PC-3 (cell line): ENCODE results near the gene SCAPER. TPM values are rescaled to one million over a fixed set of nuclear protein-coding genes. Genes with fewer than 3 reads are reported as not detected.
"Not testable (repeated sequence)": the region's sequence is repeated elsewhere in the genome, so short reads cannot be mapped to it uniquely, and the experiment has no call there.

Experiments
- ATAC-seq: fragments of 200-7000 bp; cut with Tn5 transposase; 2 replicates; pipeline ENCODE4 v1.9.1; 2020; ENCODE audit warnings: mild to moderate bottlenecking, moderate library complexity
- BruUV-seq: library from RNA; stranded (reverse); fragments of 400-500 nt; replicated peaks from 2 replicates; lab custom pipeline; 2021; lab: Mats Ljungman, UMichigan
- CTCF ChIA-PET: fragments of 300-600 bp; sonication (Branson Sonifier 250); formaldehyde crosslinking; loops from one replicate; lab custom pipeline; 2022; ENCODE audit warnings: antibody characterized with exemption; lab: Charles Lee
- POLR2A ChIA-PET: fragments of 300-600 bp; sonication (Branson Sonifier 250); formaldehyde crosslinking; loops from one replicate; lab custom pipeline; 2022; ENCODE audit warnings: antibody characterized with exemption; ENCODE audit not compliant: unreplicated experiment; lab: Charles Lee
- DNase-seq: peaks from one replicate; pipeline ENCODE4 v3.0.0-alpha.2; 2015
- H2AFZ ChIP-seq: fragments of 300-600 bp; sonication (generic); 2 replicates; pipeline ENCODE4 v1.6.0; 2016; ENCODE audit warnings: antibody characterized with exemption, low read length
- H3F3A ChIP-seq: fragments of 300-600 bp; sonication (generic); one replicate; pipeline ENCODE4 v1.6.0; 2017; ENCODE audit warnings: antibody characterized with exemption, low read length, control low read depth, mild to moderate bottlenecking; ENCODE audit not compliant: unreplicated experiment
- H3K27ac ChIP-seq: fragments of 300-600 bp; sonication (generic); 2 replicates; pipeline ENCODE4 v1.5.1; 2016; ENCODE audit warnings: mild to moderate bottlenecking, low read length
- H3K27me3 ChIP-seq: fragments of 300-600 bp; sonication (generic); 2 replicates; pipeline ENCODE4 v1.6.1; 2016; ENCODE audit warnings: low read length, mixed read lengths
- H3K36me3 ChIP-seq: fragments of 300-600 bp; sonication (generic); 2 replicates; pipeline ENCODE4 v1.6.1; 2016; ENCODE audit warnings: low read depth, mixed run types, low read length, mixed read lengths
- H3K4me1 ChIP-seq: fragments of 300-600 bp; sonication (generic); 2 replicates; pipeline ENCODE4 v1.5.1; 2016; ENCODE audit warnings: low read length; ENCODE audit not compliant: insufficient read depth
- H3K4me2 ChIP-seq: fragments of 300-600 bp; sonication (generic); 2 replicates; pipeline ENCODE4 v1.6.0; 2016; ENCODE audit warnings: low read length
- H3K4me3 ChIP-seq: fragments of 300-600 bp; sonication (generic); 2 replicates; pipeline ENCODE4 v1.5.1; 2016; ENCODE audit warnings: mild to moderate bottlenecking, low read length, mixed read lengths
- H3K79me2 ChIP-seq: fragments of 300-600 bp; sonication (generic); 2 replicates; pipeline ENCODE4 v1.6.1; 2017; ENCODE audit warnings: low read length, mixed read lengths
- H3K9ac ChIP-seq: fragments of 300-600 bp; sonication (generic); 2 replicates; pipeline ENCODE4 v1.6.0; 2016; ENCODE audit warnings: mild to moderate bottlenecking, low read length
- H3K9me2 ChIP-seq: fragments of 300-600 bp; sonication (generic); replicated peaks from 2 replicates; pipeline ENCODE4 v1.6.1; 2016; ENCODE audit warnings: mixed run types, low read length, mixed read lengths
- H3K9me3 ChIP-seq: fragments of 300-600 bp; sonication (generic); 2 replicates; pipeline ENCODE4 v1.6.1; 2016; ENCODE audit warnings: low read length, mixed read lengths
- H4K20me1 ChIP-seq: fragments of 300-600 bp; sonication (generic); 2 replicates; pipeline ENCODE4 v1.6.1; 2016; ENCODE audit warnings: low read length, mixed read lengths
- CTCF ChIP-seq: fragments of 300-600 bp; sonication (generic); conservative IDR thresholded peaks from 2 replicates; pipeline ENCODE4 v1.5.1; 2017; ENCODE audit warnings: antibody characterized with exemption, low read depth, mild to moderate bottlenecking, low read length
- EZH2 ChIP-seq: fragments of 300-600 bp; sonication (generic); IDR thresholded peaks from one replicate; pipeline ENCODE4 v1.6.1; 2017; ENCODE audit warnings: antibody characterized with exemption, mild to moderate bottlenecking, low read length; ENCODE audit not compliant: unreplicated experiment
- EZH2phosphoT487 ChIP-seq: fragments of 300-600 bp; sonication (generic); IDR thresholded peaks from 2 replicates; pipeline ENCODE4 v1.6.1; 2018; ENCODE audit warnings: mild to moderate bottlenecking, antibody characterized with exemption, low read length, borderline replicate concordance
- intact Hi-C: fragments of 100-400 bp; cut with micrococcal nuclease; formaldehyde crosslinking; loops from 2 replicates; pipeline ENCODE4 v1.9.0; 2023
- total RNA-seq: library from RNA; depleted of rRNA; stranded (reverse); fragments of >200 nt; gene quantifications from 2 replicates; pipeline ENCODE4 v1.2.3, GENCODE V29; 2014

Gene SCAPER
- total RNA-seq, 1 experiment from 2014 or later: 6.0 TPM

GRCh38 chr15:76503804-76504203 lies 401.3 kb downstream of the SCAPER start:
- Histone ChIP-seq H3K4me3 (no peak overlapping the region), H3K27ac (no peak overlapping the region), H3F3A (no peaks in the 10 kb centered on the region), H3K79me2 (no peaks in the 10 kb centered on the region), H3K36me3 (no peaks in the 10 kb centered on the region), H3K27me3 (no peaks in the 10 kb centered on the region), H3K4me1 (no peaks in the 10 kb centered on the region), H3K9me2 (no peaks in the 10 kb centered on the region), H4K20me1 (no peaks in the 10 kb centered on the region), H2AFZ (no peak overlapping the region), H3K9me3 (no peaks in the 10 kb centered on the region), H3K4me2 (no peak overlapping the region), H3K9ac (no peak overlapping the region)
- no peak for TF ChIP-seq EZH2phosphoT487
- no peak for TF ChIP-seq EZH2
- no peak for TF ChIP-seq CTCF
- POLR2A ChIA-PET: no interaction called here
- intact Hi-C loops: no loop called here
- ATAC-seq: no peak
- CTCF ChIA-PET: no interaction called here
- DNase-seq: no peak
- BruUV-seq: no TSS peak

- Histone ChIP-seq H3K9ac (no peak overlapping the region), H3K27me3 (no peaks in the 10 kb centered on the region), H3K4me1 (no peaks in the 10 kb centered on the region), H3K4me2 (no peak overlapping the region), H3F3A (no peaks in the 10 kb centered on the region), H3K4me3 (no peak overlapping the region), H3K9me3 (no peaks in the 10 kb centered on the region), H3K79me2 (no peaks in the 10 kb centered on the region), H3K9me2 (no peaks in the 10 kb centered on the region), H2AFZ (no peak overlapping the region), H3K36me3 (no peaks in the 10 kb centered on the region), H4K20me1 (no peaks in the 10 kb centered on the region), H3K27ac (no peak overlapping the region)
- TF ChIP-seq EZH2: no peak
- no peak for TF ChIP-seq EZH2phosphoT487
- no peak for TF ChIP-seq CTCF
- BruUV-seq: no TSS peak
- ATAC-seq (no peak), DNase-seq (no peak)
- POLR2A ChIA-PET: no interaction called here
- intact Hi-C loops: no loop called here
- CTCF ChIA-PET: no interaction called here
Observed at GRCh38 chr15:76503121-76503520, 402.0 kb downstream of the SCAPER start.

- H3K4me2 ChIP-seq: no peak overlapping the region
- TF ChIP-seq EZH2 (no peak), CTCF (no peak), EZH2phosphoT487 (no peak)
- no peaks in the 10 kb centered on the region for H3K9me2 ChIP-seq
- no peak overlapping the region for H3K9ac ChIP-seq
- no peak overlapping the region for H2AFZ ChIP-seq
- DNase-seq (no peak), ATAC-seq (no peak)
- no peaks in the 10 kb centered on the region for H4K20me1 ChIP-seq
- H3K9me3 ChIP-seq: no peaks in the 10 kb centered on the region
- CTCF ChIA-PET: no interaction called here
- H3K36me3 ChIP-seq: no peaks in the 10 kb centered on the region
- no peak overlapping the region for H3K4me3 ChIP-seq
- no peaks in the 10 kb centered on the region for H3K79me2 ChIP-seq
- intact Hi-C loops: no loop called here
- POLR2A ChIA-PET: no interaction called here
- BruUV-seq: no TSS peak
- no peaks in the 10 kb centered on the region for H3K27me3 ChIP-seq
- no peaks in the 10 kb centered on the region for H3K4me1 ChIP-seq
- no peak overlapping the region for H3K27ac ChIP-seq
- H3F3A ChIP-seq: no peaks in the 10 kb centered on the region
Observed at GRCh38 chr15:76502678-76503077, 402.5 kb downstream of the SCAPER start.

GRCh38 chr15:76502185-76502584 lies 403.0 kb downstream of the SCAPER start:
- BruUV-seq, H3K36me3 ChIP-seq, H3K9ac ChIP-seq, H3F3A ChIP-seq, H4K20me1 ChIP-seq, H3K9me2 ChIP-seq, H3K79me2 ChIP-seq, DNase-seq, CTCF ChIA-PET, POLR2A ChIA-PET, H2AFZ ChIP-seq, H3K4me2 ChIP-seq, H3K9me3 ChIP-seq, ATAC-seq, intact Hi-C loops, H3K27me3 ChIP-seq, H3K4me3 ChIP-seq, H3K4me1 ChIP-seq, H3K27ac ChIP-seq: not testable (repeated sequence)
